NCI-H446 treated with DMSO at 0.1 percent for 48 hours (cell line): ENCODE measurements around the gene ZNF79.

Source experiments
- DNase-seq: peaks from one replicate; lab custom pipeline; 2025; lab: John Stamatoyannopoulos, UW

ZNF79 gene

DNA sequence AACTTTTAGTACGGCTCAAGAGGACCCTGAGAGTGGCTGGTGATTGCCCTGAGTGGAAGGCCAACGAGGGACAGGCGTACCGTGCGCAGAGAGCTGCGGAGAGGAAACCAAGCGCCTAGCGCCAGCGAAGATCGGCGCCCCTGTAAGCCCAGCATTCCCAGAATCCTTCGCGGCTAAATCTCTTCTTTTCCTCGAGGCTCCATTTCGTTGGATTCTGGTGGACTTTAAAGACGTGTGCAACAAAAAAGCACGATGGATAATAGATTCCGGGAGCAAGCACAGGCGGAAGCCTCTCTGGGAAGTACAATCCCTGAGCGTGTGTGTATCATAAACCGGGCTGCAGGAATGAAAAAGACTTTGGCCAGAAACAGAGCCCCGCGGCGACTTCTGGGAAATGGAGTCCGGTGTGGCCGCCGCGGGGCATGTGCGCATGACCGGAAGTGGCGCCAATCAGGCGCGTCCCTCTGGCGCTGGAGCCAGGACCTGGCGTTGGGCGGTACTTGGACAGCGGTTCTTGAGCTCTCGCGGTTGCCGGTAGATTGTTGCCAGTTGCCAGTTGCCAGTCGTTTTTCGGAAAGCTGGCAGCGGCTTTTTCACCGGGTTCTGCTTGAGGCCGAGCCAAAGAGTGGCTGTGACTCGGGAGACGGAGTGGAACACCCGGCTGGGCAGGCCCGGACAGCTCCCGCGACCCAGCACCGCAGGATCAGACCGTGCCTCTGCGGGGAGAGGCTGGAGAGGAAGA is at the start of gene ZNF79:
Gene ZNF79 (plus strand): TSS at position 449 of the 742 bp plus-strand sequence. CDS start 406 bp downstream, outside the sequence.
- peak; percentile 74 for DNase-seq

GRCh38 chr9:127380479-127380878 is 43.7 kb upstream of the ZNF79 start:
- no peak for DNase-seq

DNA sequence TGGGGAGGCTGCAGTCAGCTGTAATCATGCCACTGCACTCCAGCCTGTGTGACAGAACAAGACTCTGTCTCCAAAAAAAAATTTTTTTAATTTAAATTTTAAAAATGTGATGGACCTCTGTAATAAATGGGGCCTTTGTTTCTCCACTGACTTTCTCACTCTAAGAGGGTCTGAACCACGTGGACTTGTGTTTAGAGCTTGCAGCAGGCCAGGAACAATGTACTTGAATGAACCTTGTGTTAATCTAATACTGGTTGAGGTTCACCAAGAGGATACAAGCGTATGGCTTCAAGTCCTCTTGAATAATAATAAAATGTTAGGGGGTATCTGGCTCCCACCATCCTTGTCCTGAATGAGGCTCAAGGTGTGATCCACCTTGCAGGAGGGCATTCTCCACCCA is 41.6 kb upstream of the ZNF79 start:
- no peak for DNase-seq

GRCh38 chr9:127384016-127384730 is 40.0 kb upstream of the ZNF79 start:
- DNase-seq = no peak

DNA sequence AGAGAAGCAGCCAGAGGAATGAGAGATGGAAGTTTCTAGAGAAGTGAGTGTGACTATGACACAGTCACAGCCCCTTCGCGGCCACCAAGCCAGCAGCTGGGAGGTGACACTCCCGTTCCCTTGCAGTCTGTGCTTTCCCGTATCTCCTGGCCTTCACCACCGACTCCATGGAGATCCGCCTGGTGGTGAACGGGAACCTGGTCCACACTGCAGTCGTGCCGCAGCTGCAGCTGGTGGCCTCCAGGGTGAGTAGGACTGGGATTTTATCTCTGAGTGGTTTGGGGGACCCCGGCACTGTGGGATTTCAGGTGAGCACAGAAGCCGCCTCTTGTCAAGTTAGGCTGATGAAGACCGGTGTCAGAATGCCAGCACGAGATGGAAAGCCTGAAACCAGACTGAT is 39.3 kb upstream of the ZNF79 start:
- DNase-seq = no peak

DNA sequence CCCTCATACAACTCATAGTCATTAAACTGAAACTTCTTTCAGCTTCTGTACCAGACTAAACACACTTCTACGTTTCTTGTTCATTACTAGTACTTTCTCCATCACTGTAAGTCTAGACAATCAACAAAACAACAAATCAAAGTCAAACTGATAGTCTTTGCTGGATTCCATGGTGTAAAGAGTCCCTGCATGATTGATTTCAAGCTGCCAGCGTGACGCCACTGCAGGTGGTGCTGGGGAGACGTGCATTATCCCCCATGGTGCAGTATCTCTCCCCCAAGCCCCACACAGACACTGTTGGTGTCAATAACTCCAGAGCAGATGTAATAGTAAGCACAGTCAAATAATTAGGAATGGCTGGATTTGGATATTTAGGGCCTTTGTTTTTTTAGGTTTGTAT is 37.9 kb upstream of the ZNF79 start:
- DNase-seq = no peak

DNA sequence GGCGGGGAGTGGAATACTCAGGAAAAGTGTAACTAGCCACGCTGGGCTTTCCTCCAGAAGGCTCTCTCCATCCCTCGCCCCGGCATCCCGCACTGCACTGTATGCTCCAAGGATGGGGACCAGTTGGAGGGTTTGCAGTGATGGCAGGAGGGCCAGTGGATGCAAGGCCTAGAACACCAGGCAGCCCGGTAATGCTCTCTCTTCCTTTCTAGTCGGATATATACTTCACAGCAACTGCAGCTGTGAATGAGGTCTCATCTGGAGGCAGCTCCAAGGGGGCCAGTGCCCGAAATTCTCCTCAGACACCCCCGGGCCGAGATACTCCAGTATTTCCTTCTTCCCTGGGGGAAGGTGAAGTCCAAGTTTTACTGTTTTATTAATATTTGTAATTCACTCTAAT is 37.2 kb upstream of the ZNF79 start:
- DNase-seq = no peak

GRCh38 chr9:127388037-127388855 is 35.9 kb upstream of the ZNF79 start:
- DNase-seq = no peak

DNA sequence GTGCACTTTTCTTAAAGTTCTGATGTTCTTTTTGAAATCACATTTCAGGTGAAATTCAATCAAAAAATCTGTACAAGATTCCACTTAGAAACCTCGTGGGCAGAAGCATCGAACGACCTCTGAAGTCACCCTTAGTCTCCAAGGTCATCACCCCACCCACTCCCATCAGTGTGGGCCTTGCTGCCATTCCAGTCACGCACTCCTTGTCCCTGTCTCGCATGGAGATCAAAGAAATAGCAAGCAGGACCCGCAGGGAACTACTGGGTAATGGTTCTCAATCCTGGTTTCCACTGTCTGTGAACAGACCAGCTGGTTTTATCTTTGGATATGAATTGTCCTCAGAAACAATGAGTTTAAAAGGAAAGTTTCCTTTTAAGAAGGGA is 35.3 kb upstream of the ZNF79 start:
- DNase-seq = no peak

- no peak for DNase-seq
Measured at GRCh38 chr9:127389381-127390247, 34.6 kb upstream of the ZNF79 start.

GRCh38 chr9:127390248-127390545 is 34.0 kb upstream of the ZNF79 start:
- DNase-seq = no peak

DNA sequence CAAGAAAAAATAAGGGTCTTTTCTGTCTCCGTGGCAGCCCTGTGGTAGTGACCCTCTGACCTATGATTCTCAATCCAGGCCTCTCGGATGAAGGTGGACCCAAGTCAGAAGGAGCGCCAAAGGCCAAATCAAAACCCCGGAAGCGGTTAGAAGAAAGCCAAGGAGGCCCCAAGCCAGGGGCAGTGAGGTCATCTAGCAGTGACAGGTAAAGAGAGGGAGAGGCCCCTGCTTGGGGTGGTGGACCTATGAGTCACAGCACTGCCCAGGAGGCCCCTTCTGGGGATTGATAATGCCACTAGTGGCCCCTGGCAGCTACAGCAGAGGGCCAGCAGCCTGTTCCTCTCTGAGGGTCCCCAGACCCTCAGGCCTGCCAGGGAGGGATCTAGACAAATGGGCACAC is 33.6 kb upstream of the ZNF79 start:
- DNase-seq = no peak

- DNase-seq = no peak
Measured at GRCh38 chr9:127392166-127392565, 32.0 kb upstream of the ZNF79 start.

DNA sequence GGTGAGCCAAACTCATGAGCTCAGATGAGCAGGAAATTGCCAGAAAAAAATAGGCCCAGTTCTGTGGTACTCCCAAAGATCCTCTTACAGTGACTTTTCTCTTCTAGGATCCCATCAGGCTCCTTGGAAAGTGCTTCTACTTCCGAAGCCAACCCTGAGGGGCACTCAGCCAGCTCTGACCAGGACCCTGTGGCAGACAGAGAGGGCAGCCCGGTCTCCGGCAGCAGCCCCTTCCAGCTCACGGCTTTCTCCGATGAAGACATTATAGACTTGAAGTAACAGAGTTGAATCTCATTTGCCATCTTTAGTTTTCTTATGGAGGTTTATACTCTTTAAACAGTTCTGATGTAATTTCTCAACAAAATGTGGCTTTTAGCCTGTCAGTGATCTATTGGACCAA is 31.2 kb upstream of the ZNF79 start:
- DNase-seq = no peak

DNA sequence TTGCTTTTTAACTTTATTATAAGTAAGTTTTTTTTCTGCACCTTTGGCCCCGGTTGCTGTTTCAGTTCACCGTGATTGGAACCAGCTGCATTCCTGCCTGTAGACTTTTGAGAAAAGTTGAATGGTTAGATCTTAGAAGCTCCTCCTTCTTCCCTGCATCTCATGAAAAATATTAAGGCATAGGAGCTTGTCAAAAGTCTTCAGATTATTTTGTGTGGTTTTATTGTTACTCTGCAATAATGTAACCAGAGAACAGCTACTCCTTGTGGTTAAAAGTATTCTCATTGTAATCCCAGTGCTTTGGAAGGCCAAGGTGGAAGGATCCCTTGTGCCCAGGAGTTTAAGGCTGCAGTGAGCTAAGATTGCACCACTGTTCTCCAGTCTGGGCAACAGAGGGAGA is 30.5 kb upstream of the ZNF79 start:
- no peak for DNase-seq

DNA sequence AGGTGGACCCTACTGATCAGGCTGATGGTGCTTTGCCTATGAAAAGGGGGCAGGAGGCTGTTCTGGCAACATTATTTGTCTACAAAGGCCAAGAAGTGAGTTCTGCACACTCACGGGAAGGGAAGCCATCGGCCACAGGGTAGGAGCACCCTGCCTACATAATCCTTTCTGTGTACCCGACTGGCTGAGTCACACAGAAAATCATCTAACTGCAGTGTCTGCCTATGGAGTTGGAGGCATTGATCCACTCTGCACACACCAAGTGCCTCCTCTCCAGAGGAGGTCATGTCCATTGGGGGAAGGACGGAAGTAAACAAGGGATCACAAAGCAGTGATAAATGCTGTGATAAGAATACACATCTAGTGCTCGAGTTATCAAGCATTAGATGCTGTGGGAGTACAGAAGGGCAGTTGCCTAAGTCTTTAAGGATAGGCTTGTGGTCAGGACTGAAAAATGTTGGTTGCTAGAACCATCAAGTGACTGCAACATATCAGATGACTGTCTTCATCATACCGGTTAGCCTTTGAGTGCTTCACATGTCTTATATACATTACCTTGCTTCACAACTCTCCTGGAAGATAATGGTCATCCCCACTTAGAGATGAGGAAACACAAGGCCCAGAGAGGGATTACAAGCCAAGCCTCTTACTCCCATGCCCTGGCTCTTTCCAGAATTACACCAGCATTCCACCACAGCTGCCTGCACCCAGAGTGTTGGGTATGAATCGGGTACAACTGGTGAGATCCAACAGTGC is 28.5 kb upstream of the ZNF79 start:
- DNase-seq = no peak

DNA sequence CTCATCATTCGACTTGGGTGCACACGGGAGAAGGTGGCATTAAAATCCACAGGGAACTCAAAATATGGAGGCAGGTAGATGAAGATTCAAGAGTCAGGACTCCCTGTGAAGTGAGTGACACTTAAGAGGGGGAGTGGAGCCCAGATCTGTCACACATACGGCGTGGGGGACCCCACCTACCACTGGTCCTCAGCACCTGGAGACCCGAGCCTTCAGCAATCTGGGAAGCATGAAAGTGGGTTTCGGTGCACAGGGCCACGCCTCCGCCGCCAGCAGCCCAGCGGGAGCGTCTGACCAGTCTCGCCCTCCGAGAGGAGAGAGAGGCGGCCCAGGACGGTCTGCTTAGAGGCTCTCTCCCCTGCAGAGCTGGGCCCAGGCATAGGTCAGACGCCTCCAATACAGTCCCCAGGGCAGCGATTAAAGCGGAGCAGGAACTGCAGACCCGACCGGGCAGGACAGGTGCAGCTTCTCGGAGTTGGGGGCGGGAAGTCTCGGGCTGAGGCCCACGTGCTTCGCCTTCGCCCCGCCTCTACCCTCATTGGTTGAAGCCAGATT is 27.9 kb upstream of the ZNF79 start:
- DNase-seq = no peak

DNA sequence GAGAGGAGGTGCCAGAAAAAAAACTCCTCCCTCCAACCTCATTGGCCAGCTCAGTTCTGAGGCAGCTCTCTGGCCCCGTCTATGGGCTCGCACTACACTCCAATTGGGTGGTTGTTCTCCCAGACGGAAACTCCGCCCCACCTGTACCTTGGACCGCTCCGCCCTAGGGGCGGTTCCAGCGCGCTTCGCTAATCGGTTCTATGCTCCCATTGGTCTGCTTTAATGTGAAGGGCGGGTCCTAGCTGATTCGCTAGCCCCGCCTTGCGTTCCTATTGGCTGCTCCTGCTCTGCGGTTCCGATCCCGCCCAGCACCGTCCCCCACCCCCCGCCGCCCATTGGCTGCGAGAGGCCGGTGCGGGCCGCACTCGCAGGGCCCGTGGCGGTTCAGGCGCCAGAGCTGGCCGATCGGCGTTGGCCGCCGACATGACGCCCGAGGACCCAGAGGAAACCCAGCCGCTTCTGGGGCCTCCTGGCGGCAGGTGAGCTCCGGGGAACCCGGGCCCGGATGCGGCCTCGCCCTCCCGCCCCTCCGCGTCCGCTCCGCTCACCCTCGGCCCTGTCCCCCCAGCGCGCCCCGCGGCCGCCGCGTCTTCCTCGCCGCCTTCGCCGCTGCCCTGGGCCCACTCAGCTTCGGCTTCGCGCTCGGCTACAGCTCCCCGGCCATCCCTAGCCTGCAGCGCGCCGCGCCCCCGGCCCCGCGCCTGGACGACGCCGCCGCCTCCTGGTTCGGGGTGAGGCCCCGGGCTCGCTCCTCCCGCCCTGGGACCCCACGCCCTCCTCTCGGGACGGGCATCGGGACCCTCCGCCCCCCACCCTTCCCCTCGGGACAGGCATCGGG is 27.2 kb upstream of the ZNF79 start, which contains the start of gene SLC2A8:
Gene SLC2A8 (plus strand): TSS at position 362 of the 838 bp plus-strand sequence. CDS start 62 bp downstream, at position 424.
- peak; percentile 97 for DNase-seq

DNA sequence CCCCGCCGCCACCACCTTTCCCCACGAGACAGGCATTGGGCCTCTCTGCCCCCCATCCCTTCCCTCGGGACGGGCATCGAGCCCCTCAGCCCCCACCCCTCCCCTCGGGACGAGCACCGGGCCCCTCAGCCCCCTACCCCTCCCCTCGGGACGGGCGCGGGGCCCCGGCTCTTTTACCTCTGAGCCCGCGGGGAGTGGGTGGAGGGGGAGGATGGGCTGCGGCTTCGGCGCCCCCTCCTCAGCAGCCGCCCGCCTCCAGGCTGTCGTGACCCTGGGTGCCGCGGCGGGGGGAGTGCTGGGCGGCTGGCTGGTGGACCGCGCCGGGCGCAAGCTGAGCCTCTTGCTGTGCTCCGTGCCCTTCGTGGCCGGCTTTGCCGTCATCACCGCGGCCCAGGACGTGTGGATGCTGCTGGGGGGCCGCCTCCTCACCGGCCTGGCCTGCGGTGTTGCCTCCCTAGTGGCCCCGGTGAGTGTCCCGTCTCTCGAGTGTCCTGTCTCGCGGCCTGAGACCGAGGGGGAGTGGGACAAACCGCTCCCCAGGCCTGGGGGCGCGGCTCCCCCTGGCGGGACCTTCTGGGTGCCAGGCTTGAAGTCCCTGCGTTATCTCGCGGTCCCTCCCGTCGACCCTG is 26.4 kb upstream of the ZNF79 start:
- no peak for DNase-seq

GRCh38 chr9:127398275-127398647 is 25.9 kb upstream of the ZNF79 start:
- no peak for DNase-seq
